GM21423 (cell line): ENCODE measurements around the gene PLAGL2.
"Not testable (repeated sequence)": the region's sequence is repeated elsewhere in the genome, so short reads cannot be mapped to it uniquely, and the experiment has no call there.

Experiments
- ATAC-seq: cut with Tn5 transposase; IDR thresholded peaks from one replicate; pipeline ENCODE4 v1.9.1; 2021; ENCODE audit warnings: mild to moderate bottlenecking, moderate library complexity; ENCODE audit not compliant: unreplicated experiment

The PLAGL2 gene

DNA sequence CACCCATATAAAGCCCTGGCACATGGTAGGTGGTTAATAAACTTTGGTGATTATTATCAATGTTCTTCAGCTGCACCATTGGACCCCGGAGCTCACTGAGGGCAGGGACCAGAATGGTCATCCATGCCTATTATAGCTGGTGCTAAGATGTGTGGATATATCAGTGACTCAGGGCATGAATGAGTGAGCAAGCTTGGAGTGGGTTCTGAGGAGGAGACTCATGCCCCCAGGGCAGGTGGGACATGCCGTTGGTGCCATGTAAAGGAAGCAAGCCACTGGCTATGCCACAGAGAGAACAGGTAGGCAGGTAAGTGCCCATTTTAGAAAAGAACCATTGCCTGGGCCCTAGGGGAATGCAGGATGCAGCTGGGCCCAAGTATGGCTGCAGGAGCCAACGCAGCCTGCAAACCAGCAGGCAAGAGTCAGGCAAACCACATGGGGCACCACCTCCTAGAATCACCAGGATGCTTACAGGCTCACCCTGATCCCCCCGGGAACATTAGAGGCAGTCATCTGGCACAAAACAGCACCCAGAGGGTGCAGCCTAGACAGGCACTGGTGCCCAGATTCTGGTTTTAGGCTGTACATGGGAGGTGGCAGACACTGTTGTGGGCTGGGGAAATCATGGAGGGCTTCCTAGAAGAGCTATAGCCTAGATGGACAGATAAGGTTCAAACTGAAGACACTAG, 23.5 kb downstream of the PLAGL2 start:
- ATAC-seq, result no peak

DNA sequence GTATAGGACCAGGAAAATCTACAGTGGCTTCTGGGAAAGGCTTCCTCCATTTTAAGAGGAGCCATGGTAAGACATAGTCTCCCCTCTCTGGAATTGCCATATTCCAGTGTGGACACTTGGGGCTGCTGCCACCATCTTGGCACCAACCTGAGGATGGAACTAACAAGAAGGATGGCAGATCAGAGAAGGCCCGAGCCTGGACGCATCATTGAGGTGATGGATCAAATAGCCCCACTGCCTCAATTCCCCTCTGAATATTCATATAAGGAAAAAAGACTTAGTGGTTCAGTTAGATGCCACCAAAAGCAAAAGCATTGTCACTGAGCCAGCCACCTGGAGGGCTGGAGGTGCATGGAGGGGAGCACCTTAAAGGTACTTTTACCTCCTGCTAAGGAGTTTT, 25.9 kb downstream of the PLAGL2 start:
- ATAC-seq, result no peak

DNA sequence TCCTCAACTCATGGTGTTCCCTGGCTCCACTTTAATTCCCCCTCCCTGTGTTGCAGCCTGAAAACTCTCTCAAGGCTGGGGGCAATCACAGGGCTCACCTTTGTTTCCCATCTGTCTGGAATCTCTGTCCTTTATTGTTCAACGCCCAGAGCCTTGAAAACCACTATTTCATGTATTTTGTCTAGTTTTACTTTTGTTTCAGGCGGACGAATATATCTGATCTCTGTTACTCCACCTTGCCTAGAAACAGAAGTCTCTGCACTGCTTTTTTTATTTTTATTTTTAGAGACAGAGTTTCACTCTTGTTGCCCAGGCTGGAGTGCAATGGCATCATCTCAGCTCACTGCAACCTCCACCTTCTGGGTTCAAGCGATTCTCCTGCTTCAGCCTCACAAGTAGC, 27.6 kb downstream of the PLAGL2 start:
- ATAC-seq, result no peak

DNA sequence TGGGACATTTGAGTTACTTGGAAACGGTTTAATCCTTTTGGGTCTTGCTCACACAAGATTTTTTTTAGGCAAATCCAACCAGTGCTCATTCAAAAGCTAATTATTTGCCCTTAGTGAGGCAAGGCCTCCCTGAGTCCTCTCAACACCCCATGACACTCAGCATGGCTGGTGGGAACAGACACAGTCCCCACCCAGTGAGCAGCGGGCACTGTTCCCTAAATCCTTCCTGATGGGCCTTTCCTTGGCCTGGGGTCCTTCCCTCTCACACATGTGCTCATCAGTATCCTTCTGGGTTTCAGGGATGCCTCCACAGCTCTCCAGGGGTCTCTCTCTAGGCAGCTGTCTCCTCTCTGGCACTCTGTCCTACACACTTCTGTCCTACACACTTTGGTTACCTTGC, 28.0 kb downstream of the PLAGL2 start:
- ATAC-seq, result no peak

DNA sequence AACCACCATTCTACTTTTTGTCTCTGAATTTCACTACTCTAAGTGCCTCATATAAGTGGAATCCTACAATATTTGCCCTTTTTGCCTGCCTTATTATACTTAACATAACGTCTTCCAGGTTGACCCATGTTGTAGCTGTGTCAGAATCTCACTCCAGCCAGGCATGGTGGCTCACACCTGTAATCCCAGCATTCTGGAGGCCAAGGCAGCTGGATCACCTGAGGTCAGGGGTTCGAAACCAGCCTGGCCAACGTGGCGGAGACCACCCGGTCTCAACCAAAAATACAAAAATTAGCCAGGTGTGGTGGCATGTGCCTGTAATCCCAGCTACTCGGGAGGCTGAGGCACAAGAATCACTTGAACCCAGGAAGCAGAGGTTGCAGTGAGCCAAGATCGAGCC, 29.8 kb downstream of the PLAGL2 start:
- not testable (repeated sequence) for ATAC-seq

DNA sequence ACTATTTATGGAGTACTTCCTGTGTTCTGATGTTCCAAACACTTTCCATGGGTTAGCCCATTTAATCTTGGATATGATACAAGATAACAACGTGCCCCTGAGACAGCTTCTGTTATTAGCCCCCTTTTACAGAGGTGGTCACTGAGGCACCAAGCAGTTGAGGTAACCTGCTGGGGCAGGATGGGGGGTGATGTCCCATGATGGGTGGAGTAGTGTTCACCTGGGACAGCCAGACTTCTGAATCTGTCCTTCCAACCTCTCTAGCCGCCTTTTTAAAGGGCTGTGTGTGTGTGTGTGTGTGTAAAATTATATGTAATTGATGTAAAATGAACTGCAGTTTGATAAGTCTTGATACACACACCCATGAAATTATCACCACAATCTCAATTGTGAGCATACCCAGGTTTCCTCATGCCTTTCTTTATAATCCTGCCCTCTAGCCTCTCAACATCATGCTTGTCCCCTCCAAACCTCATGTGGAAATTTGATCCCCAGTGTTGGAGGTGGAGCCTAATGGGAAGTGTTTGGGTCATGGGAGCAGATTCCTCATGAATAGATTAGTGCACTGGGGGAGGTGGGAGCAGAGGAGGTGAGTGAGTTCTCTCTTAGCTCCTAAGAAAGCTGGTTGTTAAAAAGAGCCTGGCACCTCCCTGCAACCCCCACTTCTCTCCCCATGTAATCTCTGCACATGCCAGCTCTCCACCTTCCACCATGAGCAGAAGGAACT, 39.2 kb downstream of the PLAGL2 start:
- ATAC-seq, result no peak

DNA sequence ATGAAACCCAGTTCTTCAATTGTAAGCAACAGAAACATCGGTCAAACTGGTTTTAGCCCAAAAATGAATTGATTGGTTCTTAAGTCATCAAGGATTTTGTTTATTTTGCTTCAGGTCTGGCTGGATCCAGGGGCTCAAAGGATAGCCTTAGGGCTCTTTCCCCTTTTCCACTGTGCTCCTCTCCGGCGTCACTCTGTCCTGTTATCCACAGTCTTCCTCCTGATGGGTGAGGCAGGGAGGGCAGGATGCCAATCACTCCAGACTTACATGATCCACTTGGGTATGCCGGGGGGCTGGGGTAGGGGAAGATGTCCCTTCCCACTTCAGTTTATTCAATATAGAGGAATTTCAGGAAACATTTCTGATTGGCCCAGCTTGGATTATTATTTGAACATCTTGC, 40.0 kb downstream of the PLAGL2 start:
- ATAC-seq, result no peak

DNA sequence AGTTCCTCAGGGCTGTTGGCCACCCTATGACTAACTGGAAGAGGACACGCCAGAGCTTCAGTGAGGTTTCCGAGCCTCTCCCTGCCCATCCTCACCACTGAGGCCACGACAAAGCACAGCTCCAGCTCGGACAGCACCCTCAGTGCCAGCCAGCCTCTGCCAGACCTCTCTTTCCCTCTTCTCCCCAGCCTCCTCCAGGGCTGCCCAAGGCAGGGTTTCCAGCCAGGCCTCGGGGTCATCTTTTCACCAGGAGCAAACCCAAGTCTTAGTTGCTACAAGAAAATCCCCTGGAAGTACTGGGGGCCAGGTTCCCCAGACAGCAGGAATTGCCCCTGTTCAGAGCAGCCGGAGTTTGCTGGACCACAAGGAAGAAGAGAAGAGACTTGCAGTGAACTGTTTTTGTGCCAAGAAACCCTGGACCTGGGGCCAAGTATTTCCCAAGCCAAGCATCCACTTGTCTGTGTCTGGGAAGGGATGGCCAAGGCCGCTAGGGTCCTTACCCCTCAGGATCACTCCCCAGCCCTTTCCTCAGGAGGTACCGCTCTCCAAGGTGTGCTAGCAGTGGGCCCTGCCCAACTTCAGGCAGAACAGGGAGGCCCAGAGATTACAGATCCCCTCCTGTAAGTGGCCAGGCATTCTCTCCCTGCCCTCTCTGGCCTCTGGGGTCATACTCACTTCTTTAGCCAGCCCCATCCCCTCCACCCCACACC, 41.6 kb downstream of the PLAGL2 start:
- ATAC-seq, result no peak

DNA sequence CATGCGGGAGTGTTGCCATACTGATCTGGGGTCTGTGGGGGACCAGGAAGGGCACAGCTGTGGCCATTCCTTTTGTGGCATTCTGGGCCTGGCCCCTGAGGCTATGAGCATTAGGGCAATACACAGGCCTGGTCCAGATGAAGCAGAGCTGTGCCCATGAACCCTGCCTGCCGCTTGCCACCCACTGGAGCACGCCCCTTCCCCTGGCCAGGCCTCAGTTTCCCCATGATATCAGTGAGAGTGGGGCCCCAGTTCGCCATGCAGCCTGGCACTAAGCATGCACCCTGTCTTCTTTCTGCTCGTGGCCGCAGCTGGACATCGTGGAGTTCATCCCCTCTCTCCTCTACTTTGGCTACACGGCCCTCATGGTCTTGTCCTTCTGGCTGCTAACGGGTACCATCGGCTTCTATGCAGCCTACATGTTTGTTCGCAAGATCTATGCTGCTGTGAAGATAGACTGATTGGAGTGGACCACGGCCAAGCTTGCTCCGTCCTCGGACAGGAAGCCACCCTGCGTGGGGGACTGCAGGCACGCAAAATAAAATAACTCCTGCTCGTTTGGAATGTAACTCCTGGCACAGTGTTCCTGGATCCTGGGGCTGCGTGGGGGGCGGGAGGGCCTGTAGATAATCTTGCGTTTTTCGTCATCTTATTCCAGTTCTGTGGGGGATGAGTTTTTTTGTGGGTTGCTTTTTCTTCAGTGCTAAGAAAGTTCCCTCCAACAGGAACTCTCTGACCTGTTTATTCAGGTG, 42.4 kb downstream of the PLAGL2 start:
- ATAC-seq, result no peak

DNA sequence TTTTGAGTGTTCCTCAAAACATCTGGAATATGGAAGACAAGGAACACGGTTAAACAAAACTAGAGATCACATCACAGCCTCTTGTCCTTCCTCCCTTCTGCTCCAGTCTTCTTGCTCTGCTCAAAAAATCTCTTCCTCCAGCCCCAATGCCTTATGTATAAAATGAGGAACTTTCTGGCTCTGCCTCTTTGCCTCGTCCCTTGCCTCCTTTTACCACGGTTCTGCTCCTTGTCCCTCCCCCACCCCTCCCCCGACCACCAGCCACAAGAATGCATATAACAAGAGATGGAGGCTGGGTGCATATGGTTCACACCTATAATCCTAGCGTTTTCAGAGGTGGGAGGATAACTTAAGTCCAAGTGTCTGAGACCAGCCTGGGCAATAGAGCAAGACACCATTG, 43.6 kb downstream of the PLAGL2 start:
- no peak for ATAC-seq

DNA sequence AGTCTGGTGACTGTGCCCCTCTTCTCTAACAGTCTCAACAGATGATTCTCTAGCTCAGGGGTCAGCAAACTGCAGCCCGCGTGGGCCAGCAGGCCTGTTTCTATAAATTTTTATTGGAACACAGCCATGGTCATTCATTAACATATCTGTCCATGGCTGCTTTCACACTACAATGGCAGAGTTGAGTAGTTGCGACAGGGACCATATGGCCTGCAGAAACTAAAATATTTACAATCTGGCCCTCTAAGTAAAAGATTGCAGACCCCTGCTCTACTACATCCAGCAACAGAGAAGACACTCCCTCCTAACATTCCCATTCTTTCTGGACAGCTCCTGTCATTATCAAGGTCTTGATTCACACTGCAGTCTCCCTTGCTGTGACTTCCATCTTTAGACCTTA, 45.2 kb downstream of the PLAGL2 start:
- ATAC-seq, result no peak

DNA sequence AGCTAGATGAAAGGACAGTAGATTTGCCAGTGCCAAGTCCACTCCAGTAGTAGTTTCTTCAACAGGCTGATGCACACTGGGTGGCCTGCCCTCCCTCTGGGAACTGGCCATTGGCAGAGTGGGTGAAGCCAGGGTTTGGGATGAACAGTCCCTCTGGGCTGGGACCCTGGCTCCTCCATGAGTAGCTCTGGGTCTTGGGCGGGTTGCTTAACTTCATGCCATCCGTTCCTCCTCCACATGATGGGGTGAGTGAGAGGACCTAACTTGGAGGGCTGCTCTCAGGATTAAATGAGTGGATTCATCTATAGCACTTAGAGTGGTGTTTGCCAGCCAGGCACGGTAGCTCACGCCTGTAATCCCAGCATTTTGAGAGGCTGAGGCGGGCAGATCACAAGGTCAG, 47.2 kb downstream of the PLAGL2 start:
- ATAC-seq, result no peak

DNA sequence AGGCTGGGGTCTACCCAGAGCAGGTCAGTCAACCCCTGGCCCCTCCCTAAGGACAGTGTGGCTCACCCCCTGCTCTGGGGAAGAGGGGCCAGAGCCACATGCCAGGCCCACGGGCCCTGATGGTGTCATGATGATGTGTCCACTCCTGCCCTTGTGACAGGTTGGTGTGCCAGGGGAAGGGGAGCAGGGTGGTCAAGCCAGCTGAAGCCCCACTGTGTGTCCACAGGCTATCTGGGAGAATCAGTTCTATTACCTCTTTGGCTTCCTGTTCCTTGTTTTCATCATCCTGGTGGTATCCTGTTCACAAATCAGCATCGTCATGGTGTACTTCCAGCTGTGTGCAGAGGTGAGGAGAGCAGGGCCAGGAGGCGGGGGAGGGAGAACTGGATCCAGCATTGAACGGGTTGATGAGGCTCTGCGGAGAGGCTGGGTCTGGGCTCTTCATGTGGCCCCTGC, 47.7 kb downstream of the PLAGL2 start:
- no peak for ATAC-seq

DNA sequence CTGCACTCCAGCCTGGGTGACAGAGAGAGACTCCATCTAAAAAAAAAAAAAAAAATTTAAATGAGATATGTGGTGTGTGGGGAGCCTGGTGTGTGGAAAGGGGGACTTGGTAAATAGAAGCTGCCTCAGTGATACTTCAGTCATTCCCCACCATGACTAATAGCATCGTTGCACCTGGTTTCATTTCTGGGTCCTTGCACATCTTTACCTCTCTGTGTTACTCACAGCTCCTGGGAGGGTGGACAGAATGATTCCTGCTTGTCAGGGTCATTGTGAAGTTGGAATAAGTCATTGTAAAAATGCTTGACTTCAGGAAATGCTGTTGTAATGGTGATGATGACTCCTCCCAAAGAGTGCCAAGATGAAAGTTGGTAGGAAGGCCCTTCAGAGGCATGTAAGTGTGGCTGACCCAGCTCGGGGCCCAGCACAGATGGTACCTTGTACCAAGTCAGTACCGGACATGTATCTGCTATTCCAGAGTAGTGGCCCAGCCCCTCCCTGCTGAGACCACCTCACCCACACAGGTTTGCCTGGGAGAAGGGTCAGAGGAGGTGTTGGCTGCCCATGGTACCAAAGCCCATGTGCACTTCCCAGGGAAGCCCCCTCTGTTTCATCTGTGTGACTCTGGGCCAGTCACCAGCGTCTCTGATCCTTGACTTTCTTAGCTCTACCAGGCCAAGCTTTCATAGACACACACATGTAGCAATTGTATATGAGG, 48.4 kb downstream of the PLAGL2 start:
- no peak for ATAC-seq

DNA sequence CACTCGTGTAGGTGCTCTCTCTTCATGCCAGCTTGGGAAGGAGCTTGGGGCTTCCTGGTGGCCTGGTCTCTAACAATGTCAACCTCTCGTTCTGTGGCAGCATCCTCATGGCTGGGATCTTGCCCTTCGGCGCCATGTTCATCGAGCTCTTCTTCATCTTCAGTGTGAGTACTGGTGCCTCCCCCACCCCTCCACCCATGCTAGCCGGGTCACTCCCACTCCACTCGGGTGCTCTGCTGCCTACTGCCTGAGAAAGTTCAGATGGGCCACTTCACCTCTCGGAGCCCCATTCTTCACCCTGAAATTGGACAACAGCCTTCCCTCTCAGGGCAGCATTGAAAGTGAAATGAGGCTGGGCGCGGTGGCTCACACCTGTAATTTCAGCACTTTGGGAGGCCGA, 49.2 kb downstream of the PLAGL2 start:
- no peak for ATAC-seq

DNA sequence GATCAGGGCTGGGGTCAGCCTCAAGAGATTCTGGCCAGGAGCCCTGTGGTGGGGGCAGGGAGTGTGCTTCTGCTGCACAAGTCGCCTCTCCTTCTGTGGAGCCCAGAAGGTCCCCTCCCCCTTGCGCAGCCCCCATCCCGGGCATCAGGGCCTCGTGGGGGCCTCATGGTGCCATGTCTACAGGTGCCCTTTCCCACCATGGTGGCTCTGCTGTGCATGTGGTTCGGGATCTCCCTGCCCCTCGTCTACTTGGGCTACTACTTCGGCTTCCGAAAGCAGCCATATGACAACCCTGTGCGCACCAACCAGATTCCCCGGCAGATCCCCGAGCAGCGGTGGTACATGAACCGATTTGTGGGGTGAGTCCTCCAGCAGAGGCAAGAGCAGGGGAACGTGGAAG, 49.9 kb downstream of the PLAGL2 start:
- ATAC-seq, result no peak

DNA sequence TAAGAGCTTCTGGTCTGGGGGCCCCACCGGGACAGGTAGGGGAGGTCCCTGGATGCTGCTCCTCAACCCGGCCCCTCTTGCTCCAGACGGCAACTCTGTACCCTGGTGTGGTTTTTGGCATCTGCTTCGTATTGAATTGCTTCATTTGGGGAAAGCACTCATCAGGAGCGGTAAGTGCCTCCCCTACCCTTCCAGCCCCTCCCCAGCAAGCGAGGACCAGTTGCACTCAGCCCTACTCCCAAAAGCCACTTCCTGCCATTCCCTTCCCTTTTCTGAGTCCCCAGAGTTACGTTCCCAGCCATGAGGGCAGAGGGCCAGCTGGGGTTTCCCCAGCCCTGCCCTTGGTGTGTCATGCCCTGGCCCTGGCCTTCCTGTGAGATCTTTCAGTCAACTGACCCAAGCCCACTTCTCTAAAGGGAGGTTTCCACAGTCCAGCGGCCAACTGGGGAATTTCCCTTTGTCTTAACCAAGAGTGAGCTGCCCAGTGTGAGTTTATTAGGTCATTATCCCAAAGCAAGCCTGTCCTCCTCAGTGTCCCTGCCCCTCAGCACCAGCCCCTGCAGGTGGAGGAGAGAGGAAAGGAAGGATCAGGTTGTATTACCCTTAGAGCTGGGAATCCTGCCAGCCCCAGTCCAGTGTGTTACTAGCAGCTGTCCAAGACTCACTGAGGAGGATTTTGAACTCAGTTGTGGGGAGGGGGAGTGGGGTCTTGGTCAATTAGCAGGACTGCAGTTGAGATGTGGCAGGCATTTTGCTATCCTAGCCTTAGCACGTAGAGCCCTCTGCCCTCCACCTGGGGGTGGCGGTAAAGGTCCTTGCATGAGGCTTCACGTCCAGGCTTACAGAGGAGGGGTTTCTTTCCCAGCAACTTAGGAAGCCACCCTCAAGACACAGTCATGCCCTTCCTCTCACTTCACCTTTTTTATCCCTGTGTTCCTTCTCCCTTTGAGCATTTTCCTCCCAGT, 52.2 kb downstream of the PLAGL2 start:
- peak; percentile 57 for ATAC-seq

DNA sequence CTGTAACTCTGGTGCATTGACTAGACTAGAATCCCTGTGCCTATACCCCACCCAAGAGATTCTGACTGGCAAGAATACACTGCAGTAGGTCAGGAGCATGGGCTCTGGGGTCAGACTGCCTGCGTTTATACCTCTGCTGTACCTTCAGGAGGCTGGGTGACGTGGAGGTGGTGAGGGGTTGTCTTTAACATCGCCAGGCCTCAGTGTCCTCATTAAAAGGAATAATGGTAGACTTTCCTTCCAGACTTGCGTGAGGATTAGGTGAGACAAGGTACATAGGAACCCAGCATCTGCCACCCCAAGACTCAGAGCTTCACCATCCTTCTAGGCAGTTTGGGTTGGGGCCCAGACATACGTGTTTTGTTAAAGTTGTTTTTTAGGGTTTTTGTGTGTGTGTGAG, 53.8 kb downstream of the PLAGL2 start:
- ATAC-seq, result no peak

DNA sequence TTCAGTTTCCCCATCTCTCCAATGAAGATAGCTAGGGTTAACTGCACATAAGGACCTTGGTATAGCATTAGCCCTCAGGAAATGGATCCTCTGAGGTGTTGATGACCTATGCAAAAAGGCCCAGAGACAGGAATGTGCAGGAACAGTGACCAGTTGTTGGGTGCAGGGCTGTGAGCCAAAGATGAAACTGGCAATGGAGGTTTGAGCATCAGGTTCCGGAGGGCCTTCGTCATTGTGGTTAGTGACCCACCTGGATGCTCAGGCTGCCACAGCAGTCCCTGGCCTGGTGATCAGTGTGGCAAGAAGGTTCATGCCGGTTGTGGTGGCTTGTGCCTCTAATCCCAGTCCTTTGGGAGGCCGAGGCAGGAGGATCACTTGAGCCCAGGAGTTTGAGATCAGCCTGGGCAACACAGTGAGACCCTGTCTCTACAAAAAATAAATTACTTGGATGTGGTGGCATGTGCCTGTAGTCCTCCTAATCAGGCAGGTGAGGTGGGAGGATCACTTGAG, 54.3 kb downstream of the PLAGL2 start:
- no peak for ATAC-seq
